ENCODE results near the gene MED13L.

The MED13L gene

GRCh38 chr12:115930336-115930735, 347.2 kb downstream of the MED13L start:
- FAIRE-seq = no peak

- no peak for FAIRE-seq
Observed at GRCh38 chr12:115926037-115926670, 351.3 kb downstream of the MED13L start.

GRCh38 chr12:115923851-115924250, 353.6 kb downstream of the MED13L start:
- FAIRE-seq = no peak

- FAIRE-seq = no peak
Observed at GRCh38 chr12:115922952-115923564, 354.4 kb downstream of the MED13L start.

GRCh38 chr12:115920395-115921183, 356.9 kb downstream of the MED13L start:
- no peak for FAIRE-seq

- no peak for FAIRE-seq
Observed at GRCh38 chr12:115918763-115919162, 358.7 kb downstream of the MED13L start.

GRCh38 chr12:115916910-115917668, 360.4 kb downstream of the MED13L start:
- no peak for FAIRE-seq

GRCh38 chr12:115914122-115914521, 363.4 kb downstream of the MED13L start:
- FAIRE-seq = no peak

GRCh38 chr12:115912440-115912839, 365.1 kb downstream of the MED13L start:
- no peak for FAIRE-seq

GRCh38 chr12:115911360-115911759, 366.1 kb downstream of the MED13L start:
- no peak for FAIRE-seq

- no peak for FAIRE-seq
Observed at GRCh38 chr12:115910057-115910456, 367.4 kb downstream of the MED13L start.

All from TTC549 (cell line).